Body of pancreas (tissue), 4 donors: ENCODE data around the gene LPP.

Experiments
- CTCF ChIP-seq, 7 experiments: fragments of 450-650 bp in 4 of 7; fragments of 200-600 bp in 3 of 7; sonication (generic) in 3 of 7; IDR thresholded peaks; one replicate each; pipeline ENCODE4 v1.5.1; 2016 to 2019; ENCODE audit warnings: antibody characterized with exemption in 7 of 7
- POLR2A ChIP-seq, 3 donors: fragments of 450-650 bp; IDR thresholded peaks; one replicate each; pipeline ENCODE4 v1.6.1; 2016; ENCODE audit warnings: antibody characterized with exemption in 3 of 3, mild to moderate bottlenecking in 2 of 3

DNA sequence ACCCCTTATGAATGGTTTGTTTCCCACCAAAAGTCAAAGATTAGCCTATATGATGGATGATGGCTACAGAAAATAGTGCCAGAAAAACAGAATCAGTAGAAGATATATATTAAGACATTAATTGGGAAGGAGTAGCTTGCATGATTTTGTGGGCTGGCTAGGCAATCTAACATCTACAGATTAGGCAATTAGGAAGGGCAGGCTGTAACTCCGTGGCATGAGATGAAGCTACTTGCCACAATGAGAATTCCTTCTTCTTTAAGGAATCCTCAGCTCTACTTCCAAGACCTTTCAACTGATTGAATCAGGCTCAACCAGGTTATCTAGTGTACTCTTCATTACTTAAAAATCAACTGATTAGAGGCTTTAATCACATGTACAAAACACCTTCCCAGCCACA lies 426.7 kb downstream of the LPP start:
- TF ChIP-seq POLR2A (IDR thresholded peaks at IDR 0.05) (no peak), CTCF (IDR thresholded peaks at IDR 0.05) (no peak)
